K562 (cell line): ENCODE results near the gene RAD50. TPM values are rescaled to one million over a fixed set of nuclear protein-coding genes. Genes with fewer than 3 reads are reported as not detected.

Experiments
- AFF4 ChIP-seq: sonication (generic); formaldehyde crosslinking; IDR thresholded peaks from 2 replicates; pipeline ENCODE4 v1.8.0; 2023; ENCODE audit warnings: mild to moderate bottlenecking, missing genetic modification reagents
- CHD2 ChIP-seq: IDR thresholded peaks from 2 replicates; pipeline ENCODE4 v1.6.1; 2011; ENCODE audit warnings: low read depth, low read length
- E2F6 ChIP-seq, 2 experiments: IDR thresholded peaks; 2 replicates each; pipeline ENCODE4 v1.6.1; 2011; ENCODE audit warnings: borderline replicate concordance in 1 of 2, control low read depth in 1 of 2, low read depth in 1 of 2, low read length in 1 of 2, mild to moderate bottlenecking in 1 of 2, mixed read lengths in 1 of 2, moderate library complexity in 1 of 2; ENCODE audit not compliant: insufficient read depth in 1 of 2, insufficient read length in 1 of 2, poor library complexity in 1 of 2, severe bottlenecking in 1 of 2; ENCODE audit errors: extremely low read depth in 1 of 2
- EP300 ChIP-seq: IDR thresholded peaks from 2 replicates; pipeline ENCODE4 v1.6.1; 2012; ENCODE audit warnings: low read length, improper control_type of control experiment
- RBM22 ChIP-seq: fragments of 200-400 bp; formaldehyde crosslinking; IDR thresholded peaks from 2 replicates; pipeline ENCODE4 v1.6.1; 2018; ENCODE audit warnings: low read length, low read depth; ENCODE audit not compliant: poor library complexity, severe bottlenecking
- RERE ChIP-seq: sonication (generic); formaldehyde crosslinking; IDR thresholded peaks from 2 replicates; pipeline ENCODE4 v1.8.0; 2023; ENCODE audit warnings: missing genetic modification reagents, mild to moderate bottlenecking, borderline replicate concordance
- SMAD4 ChIP-seq: fragments of 250-450 bp; sonication (Bioruptor Pico); conservative IDR thresholded peaks from 2 replicates; pipeline ENCODE4 v1.8.0; 2021; ENCODE audit warnings: inconsistent platforms, mild to moderate bottlenecking, moderate library complexity
- ZBTB2 ChIP-seq: fragments of 450-650 bp; IDR thresholded peaks from 2 replicates; pipeline ENCODE4 v1.6.1; 2016; ENCODE audit warnings: antibody characterized with exemption
- ZEB2 ChIP-seq: fragments of 450-650 bp; IDR thresholded peaks from 2 replicates; pipeline ENCODE4 v1.6.1; 2016
- ZNF12 ChIP-seq: sonication (generic); formaldehyde crosslinking; IDR thresholded peaks from 2 replicates; pipeline ENCODE4 v1.4.0; 2020; ENCODE audit warnings: mild to moderate bottlenecking, missing genetic modification reagents
- ZNF217 ChIP-seq: sonication (generic); formaldehyde crosslinking; IDR thresholded peaks from 2 replicates; pipeline ENCODE4 v1.8.0; 2022; ENCODE audit warnings: mild to moderate bottlenecking, missing genetic modification reagents
- ZNF445 ChIP-seq: fragments of 250-450 bp; sonication (Bioruptor Pico); IDR thresholded peaks from 2 replicates; pipeline ENCODE4 v1.4.0; 2020; ENCODE audit warnings: low read depth, mild to moderate bottlenecking, moderate library complexity
- polyA plus RNA-seq, 8 experiments: library from polyadenylated mRNA; depleted of rRNA in 4 of 8; stranded (reverse) in 5 of 8; unstranded in 3 of 8; fragments of >200 nt; fragmentation: Nextera tagmentation in 2 of 8; fragmentation: Illumina TruSeq in 1 of 8; extraction: Ambion mirVana in 2 of 8; extraction: Trizol in 1 of 8; gene quantifications; 2 replicates each; pipeline versions ENCODE4 v1.2.1 to v1.2.3, GENCODE V29; 2011 to 2014; ENCODE audit warnings: inconsistent platforms in 1 of 8, missing spikeins in 1 of 8
- total RNA-seq, 7 experiments: library from RNA; depleted of rRNA in 6 of 7; stranded (reverse); fragments of >200 nt in 6 of 7; fragmentation: Illumina TruSeq in 2 of 7; extraction: Trizol in 2 of 7; gene quantifications; 2 replicates each; pipeline versions ENCODE4 v1.2.1 to v1.2.3, GENCODE V29; 2011 to 2021; ENCODE audit warnings: low replicate concordance in 1 of 7

Gene RAD50
- total and polyA plus RNA-seq, 9 of the 15 experiments (the other 6 are each of a cell fraction or from before 2014, with no cell fraction given) = 15.3 to 74.2 (median 44.1) TPM

GRCh38 chr5:132663771-132664695 is 107.3 kb downstream of the RAD50 start (continued):
- TF ChIP-seq AFF4 (CRISPR knock-in tag) (0 out of 2 replicates have a peak, but pooled peaks have one; percentile 17), EP300 (peak; percentile 62; the same call in 1 of the 2 replicates), SMAD4 (CRISPR knock-in tag) (peak; percentile 78), RERE (CRISPR knock-in tag) (0 out of 2 replicates have a peak, but pooled peaks have one; percentile 49), CHD2 (0 out of 2 replicates have a peak, but pooled peaks have one; percentile 39), ZNF12 (no peak), RBM22 (no peak), ZEB2 (no peak), ZNF217 (no peak), ZNF445 (CRISPR knock-in tag) (no peak), ZBTB2 (no peak), E2F6 (IDR thresholded peaks at IDR 0.05; ENCODE audit: borderline replicate concordance in 1 of 2, extremely low read depth in 1 of 2, insufficient read depth in 1 of 2, insufficient read length in 1 of 2, low read depth in 1 of 2, low read length in 1 of 2, poor library complexity in 1 of 2, severe bottlenecking in 1 of 2) (peak; percentile 60 to 92)
